ENCODE data around the gene BHLHE41. TPM values are rescaled to one million over a fixed set of nuclear protein-coding genes. Genes with fewer than 3 reads are reported as not detected.

BHLHE41 gene
- total and polyA plus RNA-seq, 4 donors = 0.17 to 0.29 (median 0.23) TPM; not detected in 1

GRCh38 chr12:26136688-26137087 is 11.9 kb upstream of the BHLHE41 start (continued):
- no peak for TF ChIP-seq REST (IDR thresholded peaks at IDR 0.05)
- no peak for TF ChIP-seq GABPA (IDR thresholded peaks at IDR 0.05 in 1 of 2, conservative IDR thresholded peaks at IDR 0.05 in 1 of 2)
- no peak for TF ChIP-seq HNF4A (conservative IDR thresholded peaks at IDR 0.05)
- TF ChIP-seq EGR1 (IDR thresholded peaks at IDR 0.05; ENCODE audit: low read depth in 2 of 2) = no peak
- no peak for TF ChIP-seq MAX (IDR thresholded peaks at IDR 0.05)
- TF ChIP-seq ATF3 (IDR thresholded peaks at IDR 0.05) = no peak
- TF ChIP-seq RAD21 (IDR thresholded peaks at IDR 0.05) = no peak

GRCh38 chr12:26135571-26135970 is 10.7 kb upstream of the BHLHE41 start:
- no peak overlapping the region for H3K27ac ChIP-seq (ENCODE audit: low read depth in 1 of 2, low read length in 2 of 2)
- H3K4me3 ChIP-seq (ENCODE audit: low read depth in 1 of 3, low read length in 3 of 3) = no peak overlapping the region
- H3K36me3 ChIP-seq (ENCODE audit: control insufficient read depth in 4 of 4, insufficient read depth in 3 of 4, low read depth in 1 of 4, low read length in 3 of 4) = no peaks in the 10 kb centered on the region
- no peaks in the 10 kb centered on the region for H3K9me3 ChIP-seq (ENCODE audit: control insufficient read depth in 4 of 4, low read length in 3 of 4)
- no peaks in the 10 kb centered on the region for H3K27me3 ChIP-seq (ENCODE audit: control insufficient read depth in 4 of 4, insufficient read depth in 4 of 4, low read length in 3 of 4)
- no peak for DNase-seq (ENCODE audit: low spot score)
- no peak for TF ChIP-seq NR2F2 (IDR thresholded peaks at IDR 0.05)
- no peak for TF ChIP-seq FOXA1 (IDR thresholded peaks at IDR 0.05)
- no peak for TF ChIP-seq FOXA2 (IDR thresholded peaks at IDR 0.05)
- no peak for TF ChIP-seq TAF1 (conservative IDR thresholded peaks at IDR 0.05)
- TF ChIP-seq CTCF (IDR thresholded peaks at IDR 0.05; ENCODE audit: low read depth, low read length, missing input control) = no peak
- TF ChIP-seq MAX (IDR thresholded peaks at IDR 0.05) = no peak
- TF ChIP-seq GABPA (IDR thresholded peaks at IDR 0.05 in 1 of 2, conservative IDR thresholded peaks at IDR 0.05 in 1 of 2) = no peak
- TF ChIP-seq HNF4G (IDR thresholded peaks at IDR 0.05) = no peak
- TF ChIP-seq JUND (IDR thresholded peaks at IDR 0.05) = no peak
- no peak for TF ChIP-seq YY1 (IDR thresholded peaks at IDR 0.05)
- TF ChIP-seq ATF3 (IDR thresholded peaks at IDR 0.05) = no peak
- no peak for TF ChIP-seq RAD21 (IDR thresholded peaks at IDR 0.05)
- no peak for TF ChIP-seq RXRA (IDR thresholded peaks at IDR 0.05)
- 51% methylated on average over 3 of the region's 3 CpGs for WGBS
- no peak overlapping the region for H3K9ac ChIP-seq (ENCODE audit: low read depth in 1 of 2, low read length in 2 of 2)
- no peaks in the 10 kb centered on the region for H3K4me1 ChIP-seq (ENCODE audit: control insufficient read depth in 4 of 4, insufficient read depth in 4 of 4, low read length in 3 of 4)

Measured in liver (tissue), 9 donors.